ENCODE results near the gene DNAH14. TPM values are rescaled to one million over a fixed set of nuclear protein-coding genes. Genes with fewer than 3 reads are reported as not detected.

DNAH14 gene
- total RNA-seq, 4 donors from 2014 or later = 1.5 to 14.1 (median 3.3) TPM

DNA sequence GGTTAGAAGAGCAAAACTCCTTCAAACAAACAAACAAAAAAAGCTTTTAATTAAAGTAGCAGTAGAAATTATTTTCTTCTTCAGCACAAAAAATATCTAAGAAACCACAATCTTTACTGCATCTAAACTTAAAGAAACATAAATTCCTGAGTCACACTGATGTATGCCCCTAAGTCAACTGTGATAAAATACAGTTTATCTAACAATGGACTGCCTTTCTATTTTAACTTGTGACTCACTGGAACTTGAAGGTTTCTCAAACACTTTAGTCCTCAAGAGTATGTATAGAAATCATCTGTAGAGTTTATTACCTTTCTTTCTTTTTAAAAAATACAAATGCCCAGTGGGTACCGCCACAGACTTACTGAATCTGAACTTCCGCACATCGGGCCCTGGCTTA is 412.2 kb downstream of the DNAH14 start:
- TF ChIP-seq CTCF (IDR thresholded peaks at IDR 0.05; ENCODE audit: low read depth) = no peak

DNA sequence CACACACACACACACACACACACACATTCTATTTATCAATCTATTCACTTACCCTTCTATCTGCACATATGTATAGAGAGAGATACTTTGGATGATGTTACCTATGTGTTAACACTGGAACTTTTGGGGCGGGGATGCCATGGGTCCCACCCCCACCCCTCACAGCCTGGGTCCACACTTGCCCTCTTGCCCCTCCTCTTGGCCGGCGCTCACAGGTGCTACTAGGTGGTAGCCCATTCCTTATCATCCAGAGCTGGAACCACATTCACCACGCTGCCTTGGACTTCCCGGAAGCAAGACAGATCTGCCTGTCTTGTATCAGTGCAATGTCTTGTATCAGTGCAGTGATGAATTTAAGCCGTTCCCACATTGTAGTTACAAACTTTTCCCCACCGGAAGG is 413.2 kb downstream of the DNAH14 start:
- TF ChIP-seq CTCF (IDR thresholded peaks at IDR 0.05; ENCODE audit: low read depth) = no peak

GRCh38 chr1:225343618-225344017 is 414.1 kb downstream of the DNAH14 start:
- no peak for TF ChIP-seq CTCF (IDR thresholded peaks at IDR 0.05; ENCODE audit: low read depth)

DNA sequence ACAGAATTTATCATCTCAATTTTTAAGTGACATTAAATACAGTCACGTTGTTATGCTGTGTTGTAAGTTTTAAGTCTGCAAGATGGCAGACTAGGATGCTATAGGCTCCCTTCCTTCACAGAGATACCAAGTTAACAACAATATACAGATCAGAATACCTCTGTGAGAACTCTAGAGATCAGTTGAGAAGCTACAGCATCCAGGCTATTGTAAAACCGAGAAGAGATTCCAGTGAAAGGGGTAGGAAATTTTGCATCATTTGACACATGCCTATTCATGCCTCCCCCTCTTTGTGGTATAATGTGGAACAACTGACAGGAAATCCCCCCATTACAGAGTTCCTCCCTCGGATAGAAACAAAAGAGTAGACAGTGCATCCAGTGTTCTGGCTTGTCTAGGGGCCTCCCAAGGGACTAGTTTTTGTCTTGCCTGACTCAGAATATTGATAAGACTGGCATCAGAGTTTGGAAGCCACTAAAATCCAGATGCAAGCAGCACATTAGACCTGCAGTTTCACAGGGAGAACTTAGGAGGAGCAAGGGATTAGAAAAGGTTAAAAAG is 417.7 kb downstream of the DNAH14 start:
- no peak for TF ChIP-seq CTCF (IDR thresholded peaks at IDR 0.05; ENCODE audit: low read depth)

GRCh38 chr1:225348400-225348799 is 418.9 kb downstream of the DNAH14 start:
- TF ChIP-seq CTCF (IDR thresholded peaks at IDR 0.05; ENCODE audit: low read depth) = no peak

DNA sequence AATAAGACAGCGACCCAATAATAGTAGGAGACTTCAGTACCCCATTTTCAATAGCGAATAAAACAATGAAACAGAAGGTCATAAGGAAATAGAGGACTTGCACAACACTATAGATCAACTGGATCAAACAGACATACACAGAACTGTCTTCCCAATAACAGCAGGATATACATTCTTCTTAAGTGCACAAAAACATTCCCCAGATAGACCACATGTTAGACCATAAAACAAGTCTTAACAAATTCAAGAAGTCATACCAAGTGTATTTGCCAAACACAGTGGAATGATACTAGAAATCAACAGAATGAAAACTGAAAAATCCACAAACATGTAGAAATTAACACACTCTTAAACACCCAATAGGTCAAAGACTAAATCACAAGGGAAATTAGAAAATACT is 420.4 kb downstream of the DNAH14 start:
- no peak for TF ChIP-seq CTCF (IDR thresholded peaks at IDR 0.05; ENCODE audit: low read depth)

GRCh38 chr1:225350872-225351271 is 421.4 kb downstream of the DNAH14 start:
- TF ChIP-seq CTCF (IDR thresholded peaks at IDR 0.05; ENCODE audit: low read depth) = no peak
